Endothelial cell of umbilical vein (primary cell): ENCODE measurements around the gene EHD1. TPM values are rescaled to one million over a fixed set of nuclear protein-coding genes. Genes with fewer than 3 reads are reported as not detected.
A peak's percentile ranks its signal among the peaks of the same experiment; 100 is the strongest.

ENCODE experiments used
- BruUV-seq: library from RNA; stranded (reverse); fragments of 400-500 nt; replicated peaks from 2 replicates; lab custom pipeline; 2021; lab: Mats Ljungman, UMichigan
- CTCF ChIA-PET: fragments of 300-600, 350-600 bp; sonication (Branson Sonifier 250); formaldehyde crosslinking; loops from one replicate; lab custom pipeline; 2021; ENCODE audit warnings: antibody characterized with exemption, inconsistent platforms; lab: Charles Lee
- POLR2A ChIA-PET: fragments of 300-600, 350-600 bp; sonication (Branson Sonifier 250); formaldehyde crosslinking; loops from one replicate; lab custom pipeline; 2021; ENCODE audit warnings: antibody characterized with exemption, inconsistent platforms; lab: Charles Lee
- DNase-seq: peaks from one replicate; pipeline ENCODE4 v3.0.0-alpha.2; 2011; ENCODE audit warnings: low read depth, low spot score
- FAIRE-seq: peaks from 2 replicates; lab custom pipeline; 2011; peaks lifted over from hg19 to GRCh38; lab: Jason Lieb, UNC
- H2AFZ ChIP-seq: 2 replicates; pipeline ENCODE4 v1.6.0; 2012; ENCODE audit warnings: low read depth, low read length, control low read depth, inconsistent platforms
- H3K27ac ChIP-seq: 2 replicates; pipeline ENCODE4 v1.5.1; 2011; ENCODE audit warnings: low read depth, mild to moderate bottlenecking, control low read depth, low read length, moderate library complexity; ENCODE audit not compliant: insufficient read depth
- H3K27me3 ChIP-seq, 2 experiments: 2 replicates each; pipeline versions ENCODE4 v1.6.0 to v1.6.1; 2011; ENCODE audit warnings: low read length in 2 of 2, mixed read lengths in 1 of 2; ENCODE audit not compliant: control insufficient read depth in 2 of 2, insufficient read depth in 2 of 2
- H3K36me3 ChIP-seq, 2 experiments: 2 replicates in 1 of 2; 3 replicates in 1 of 2; pipeline ENCODE4 v1.5.1; 2011; ENCODE audit warnings: low read length in 2 of 2, mild to moderate bottlenecking in 1 of 2, moderate library complexity in 1 of 2; ENCODE audit not compliant: control insufficient read depth in 2 of 2, insufficient read depth in 2 of 2; ENCODE audit errors: extremely low read depth in 1 of 2
- H3K4me1 ChIP-seq: 3 replicates; pipeline ENCODE4 v1.5.1; 2011; ENCODE audit warnings: mild to moderate bottlenecking, low read length; ENCODE audit not compliant: control insufficient read depth, insufficient read depth; ENCODE audit errors: extremely low read depth
- H3K4me2 ChIP-seq: 2 replicates; pipeline ENCODE4 v1.6.1; 2011; ENCODE audit warnings: low read length, control low read depth, mixed read lengths; ENCODE audit not compliant: insufficient read depth
- H3K4me3 ChIP-seq, 3 experiments: fragments of 200-600 bp in 1 of 3; sonication (generic), shearing (Covaris generic) in 1 of 3; replicated peaks in 1 of 3; 2 replicates each; pipeline ENCODE4 v1.5.1; 2011 to 2016; ENCODE audit warnings: control low read depth in 3 of 3, low read length in 3 of 3, mild to moderate bottlenecking in 2 of 3, inconsistent platforms in 1 of 3, low read depth in 1 of 3, moderate library complexity in 1 of 3; ENCODE audit not compliant: insufficient read depth in 1 of 3
- H3K79me2 ChIP-seq: 2 replicates; pipeline ENCODE4 v1.6.0; 2012; ENCODE audit warnings: low read length, inconsistent platforms; ENCODE audit not compliant: control insufficient read depth, insufficient read depth
- H3K9ac ChIP-seq: replicated peaks from 2 replicates; pipeline ENCODE3; 2011; ENCODE audit warnings: low read length, control low read depth; ENCODE audit not compliant: insufficient read depth; ENCODE audit errors: extremely low read depth
- H3K9me1 ChIP-seq: replicated peaks from 3 replicates; pipeline ENCODE4 v1.6.0; 2011; ENCODE audit warnings: mild to moderate bottlenecking, low read length; ENCODE audit not compliant: control insufficient read depth, insufficient read depth; ENCODE audit errors: extremely low read depth
- H3K9me3 ChIP-seq: replicated peaks from 2 replicates; pipeline ENCODE4 v1.5.1; 2012; ENCODE audit warnings: low read length, inconsistent platforms; ENCODE audit not compliant: control insufficient read depth, insufficient read depth
- H4K20me1 ChIP-seq: replicated peaks from 2 replicates; pipeline ENCODE3; 2011; ENCODE audit warnings: mild to moderate bottlenecking, low read length; ENCODE audit not compliant: control insufficient read depth, insufficient read depth; ENCODE audit errors: extremely low read depth
- GATA2 ChIP-seq: IDR thresholded peaks from 2 replicates; pipeline ENCODE4 v1.7.0; 2011; ENCODE audit warnings: low read depth, mild to moderate bottlenecking, moderate library complexity, mixed read lengths, low read length; ENCODE audit not compliant: insufficient read length, insufficient read depth
- JUN ChIP-seq: IDR thresholded peaks from 2 replicates; pipeline ENCODE4 v1.6.1; 2011; ENCODE audit warnings: borderline replicate concordance, low read depth; ENCODE audit not compliant: insufficient read length, insufficient read depth
- POLR2A ChIP-seq: IDR thresholded peaks from 2 replicates; pipeline ENCODE4 v1.6.1; 2012; ENCODE audit warnings: low read depth, mild to moderate bottlenecking, control low read depth, low read length
- POLR2AphosphoS5 ChIP-seq: IDR thresholded peaks from 2 replicates; pipeline ENCODE4 v1.6.1; 2012; ENCODE audit warnings: low read depth, mild to moderate bottlenecking, control low read depth, low read length, moderate library complexity; ENCODE audit not compliant: insufficient read depth
- dilution Hi-C: fragments of 300-500 bp; cut with MboI; formaldehyde crosslinking; loops from one replicate; pipeline ENCODE4 v1.15.0; 2019; ENCODE audit warnings: low sequenced_read_pairs; ENCODE audit not compliant: extremely low pct_ligation_motif_present
- intact Hi-C: fragments of 100-400 bp; cut with micrococcal nuclease; formaldehyde crosslinking; loops from one replicate; pipeline ENCODE4 v1.10.0; 2022
- polyA plus RNA-seq, 4 experiments: library from polyadenylated mRNA; depleted of rRNA in 3 of 4; stranded (reverse) in 3 of 4; unstranded in 1 of 4; fragments of >200 nt; gene quantifications; 2 replicates each; pipeline versions ENCODE4 v1.2.1 to v1.2.3, GENCODE V29; 2011 to 2012; ENCODE audit warnings: missing spikeins in 1 of 4
- total RNA-seq: library from RNA; stranded (reverse); gene quantifications from 2 replicates; pipeline ENCODE4 v1.2.3, GENCODE V29; 2021

Gene EHD1
- total and polyA plus RNA-seq, 2 donors (not counting 3 experiments of a cell fraction or from before 2014, with no cell fraction given), result 109 to 136 TPM

DNA sequence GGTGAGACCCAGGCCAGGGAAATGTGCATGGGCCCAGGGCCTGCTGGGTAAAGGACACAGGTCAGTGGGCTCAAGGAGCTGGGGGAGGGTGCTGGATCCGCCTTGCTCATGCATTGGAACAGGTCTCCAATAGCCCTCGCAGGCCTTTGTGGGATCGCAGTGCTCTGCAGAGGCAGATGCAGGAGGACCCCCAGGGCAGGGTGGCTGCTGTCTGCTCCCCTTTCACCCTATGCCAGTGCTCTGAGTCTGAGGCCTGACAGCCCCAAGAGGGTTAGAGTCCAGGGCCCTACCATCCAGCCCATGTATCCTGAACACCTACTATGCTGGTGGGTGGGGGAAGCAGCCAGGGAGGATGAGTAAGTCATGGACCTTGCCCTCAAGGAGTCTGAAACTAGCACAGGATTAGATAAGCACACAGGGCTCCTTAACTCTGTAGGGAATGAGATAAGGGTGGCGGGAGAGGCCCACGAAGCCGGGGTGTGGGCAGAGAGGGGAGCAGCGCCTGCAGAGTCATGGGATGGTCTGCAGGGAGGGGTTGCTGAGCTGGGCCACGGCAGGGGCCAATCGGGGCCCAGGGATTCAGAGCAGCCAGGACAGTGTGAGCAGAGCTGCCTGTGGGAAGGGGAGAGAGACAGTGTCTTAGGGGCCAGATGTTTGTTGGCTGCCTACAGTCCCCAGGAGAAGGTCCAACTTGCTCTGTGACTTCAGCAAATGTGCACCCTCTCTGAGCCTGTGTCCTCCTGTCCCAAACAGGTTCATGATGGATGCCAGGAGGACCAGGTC is 10.5 kb upstream of the EHD1 start:
- intact Hi-C loops (loop anchor here (1.0 kb wide), 2 partner anchors 11 to 42 kb away; partner anchors contain the start of gene EHD1), dilution Hi-C loops (no loop called here)
- no peak overlapping the region for H3K9ac ChIP-seq
- CTCF ChIA-PET, result interaction anchor here (0.9 to 9.4 kb wide), 2 partner anchors 18 to 41 kb away, joined by 5 to 168 read pairs; partner anchors contain the start of gene CDC42BPG
- H3K36me3 ChIP-seq, result no peaks in the 10 kb centered on the region
- TF ChIP-seq JUN, result no peak
- peaks cover 12% of the 10 kb centered on the region for H3K4me1 ChIP-seq
- H4K20me1 ChIP-seq, result no peaks in the 10 kb centered on the region
- BruUV-seq, result no TSS peak
- FAIRE-seq, result no peak
- H3K4me2 ChIP-seq, result no peak overlapping the region
- H3K9me1 ChIP-seq, result no peaks in the 10 kb centered on the region
- POLR2A ChIA-PET, result no interaction called here
- no peak overlapping the region for H3K4me3 ChIP-seq
- no peaks in the 10 kb centered on the region for H3K27me3 ChIP-seq
- DNase-seq, result no peak
- H3K9me3 ChIP-seq, result no peaks in the 10 kb centered on the region
- H3K27ac ChIP-seq, result no peak overlapping the region
- no peaks in the 10 kb centered on the region for H3K79me2 ChIP-seq
- H2AFZ ChIP-seq, result no peak overlapping the region

DNA sequence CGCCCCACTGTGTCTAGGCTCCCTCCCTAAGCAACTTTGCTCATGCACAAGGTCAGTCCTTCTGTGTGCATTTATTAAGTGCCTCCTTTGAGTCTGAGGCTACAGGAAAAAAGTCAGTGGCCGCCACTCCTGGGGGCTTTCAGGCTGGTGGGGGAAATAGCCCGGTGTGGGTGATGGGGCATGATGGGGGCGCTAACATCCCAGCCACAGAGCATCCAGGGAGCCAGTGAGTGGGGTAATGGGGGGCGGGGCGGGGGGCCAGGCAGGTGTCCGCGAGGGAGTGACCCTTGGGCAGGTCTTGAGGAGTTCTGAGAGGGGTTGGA is 9.9 kb upstream of the EHD1 start:
- DNase-seq (no peak), FAIRE-seq (no peak)
- ChIA-PET CTCF (interaction anchor here (0.5 to 9.4 kb wide), 42 partner anchors 8 to 302 kb away, joined by 3 to 168 read pairs (median 5); partner anchors contain the start of genes ATG2A, BATF2, CDC42BPG and EHD1), POLR2A (no interaction called here)
- H4K20me1 ChIP-seq, result no peaks in the 10 kb centered on the region
- dilution Hi-C loops, result no loop called here
- H3K9ac ChIP-seq, result no peak overlapping the region
- no peak overlapping the region for H3K4me3 ChIP-seq
- H3K4me1 ChIP-seq, result peaks cover 12% of the 10 kb centered on the region
- H3K27me3 ChIP-seq, result no peaks in the 10 kb centered on the region
- no peaks in the 10 kb centered on the region for H3K9me1 ChIP-seq
- H3K27ac ChIP-seq, result no peak overlapping the region
- intact Hi-C loops, result loop anchor here (1.0 kb wide), 2 partner anchors 10 to 41 kb away; partner anchors contain the start of gene EHD1
- no peaks in the 10 kb centered on the region for H3K9me3 ChIP-seq
- TF ChIP-seq JUN (no peak), POLR2A (no peak), GATA2 (no peak), POLR2AphosphoS5 (no peak)
- H3K79me2 ChIP-seq, result no peaks in the 10 kb centered on the region
- H3K4me2 ChIP-seq, result peak overlapping the region; percentile 47
- no TSS peak for BruUV-seq
- peak overlapping the region; percentile 100 for H2AFZ ChIP-seq
- H3K36me3 ChIP-seq, result no peaks in the 10 kb centered on the region
